Measurements from ENCODE around the gene CYBRD1.
"Not testable (repeated sequence)": the region's sequence is repeated elsewhere in the genome, so short reads cannot be mapped to it uniquely, and the experiment has no call there.

The CYBRD1 gene

GRCh38 chr2:171522052-171522787 is at the start of gene CYBRD1:
Gene CYBRD1, plus strand, starts transcription at chr2:171522474. Its CDS starts 72 bp downstream, at chr2:171522546.
- DNase-seq (ENCODE audit: low read depth, low spot score): no peak
- H3K27ac ChIP-seq: peak within 1 kb of the TSS; percentile 15

- DNase-seq (ENCODE audit: low read depth, low spot score): no peak
- H3K27ac ChIP-seq: no peak overlapping the region
These were observed 46.3 kb upstream of the CYBRD1 start for GRCh38 chr2:171475979-171476378.

GRCh38 chr2:171478345-171478744 is 43.9 kb upstream of the CYBRD1 start:
- no peak overlapping the region for H3K27ac ChIP-seq
- no peak for DNase-seq (ENCODE audit: low read depth, low spot score)

- no peak for DNase-seq (ENCODE audit: low read depth, low spot score)
- no peak overlapping the region for H3K27ac ChIP-seq
These were observed 43.0 kb upstream of the CYBRD1 start for GRCh38 chr2:171479154-171479814.

GRCh38 chr2:171480908-171481307 is 41.4 kb upstream of the CYBRD1 start:
- no peak for DNase-seq (ENCODE audit: low read depth, low spot score)
- H3K27ac ChIP-seq: no peak overlapping the region

GRCh38 chr2:171482308-171482707 is 40.0 kb upstream of the CYBRD1 start:
- H3K27ac ChIP-seq: no peak overlapping the region
- no peak for DNase-seq (ENCODE audit: low read depth, low spot score)

- H3K27ac ChIP-seq: no peak overlapping the region
- no peak for DNase-seq (ENCODE audit: low read depth, low spot score)
These were observed 39.4 kb upstream of the CYBRD1 start for GRCh38 chr2:171482877-171483276.

- H3K27ac ChIP-seq: no peak overlapping the region
- no peak for DNase-seq (ENCODE audit: low read depth, low spot score)
These were observed 38.5 kb upstream of the CYBRD1 start for GRCh38 chr2:171483793-171484192.

GRCh38 chr2:171485116-171485515 is 37.2 kb upstream of the CYBRD1 start:
- no peak for DNase-seq (ENCODE audit: low read depth, low spot score)
- no peak overlapping the region for H3K27ac ChIP-seq

GRCh38 chr2:171487201-171487600 is 35.1 kb upstream of the CYBRD1 start:
- no peak overlapping the region for H3K27ac ChIP-seq
- DNase-seq (ENCODE audit: low read depth, low spot score): no peak

GRCh38 chr2:171487803-171488259 is 34.4 kb upstream of the CYBRD1 start:
- no peak overlapping the region for H3K27ac ChIP-seq
- DNase-seq (ENCODE audit: low read depth, low spot score): no peak

- no peak overlapping the region for H3K27ac ChIP-seq
- DNase-seq (ENCODE audit: low read depth, low spot score): no peak
These were observed 31.7 kb upstream of the CYBRD1 start for GRCh38 chr2:171490577-171490976.

- no peak overlapping the region for H3K27ac ChIP-seq
- no peak for DNase-seq (ENCODE audit: low read depth, low spot score)
These were observed 31.0 kb upstream of the CYBRD1 start for GRCh38 chr2:171491292-171491691.

GRCh38 chr2:171492664-171493063 is 29.6 kb upstream of the CYBRD1 start:
- no peak overlapping the region for H3K27ac ChIP-seq
- no peak for DNase-seq (ENCODE audit: low read depth, low spot score)

- H3K27ac ChIP-seq; DNase-seq (ENCODE audit: low read depth, low spot score): not testable (repeated sequence)
These were observed 24.6 kb upstream of the CYBRD1 start for GRCh38 chr2:171497664-171498063.

GRCh38 chr2:171505374-171505773 is 16.9 kb upstream of the CYBRD1 start:
- DNase-seq (ENCODE audit: low read depth, low spot score): no peak
- no peak overlapping the region for H3K27ac ChIP-seq

- H3K27ac ChIP-seq: no peak overlapping the region
- DNase-seq (ENCODE audit: low read depth, low spot score): no peak
These were observed 12.1 kb upstream of the CYBRD1 start for GRCh38 chr2:171509945-171510731.

- DNase-seq (ENCODE audit: low read depth, low spot score): no peak
These were observed 10.3 kb upstream of the CYBRD1 start for GRCh38 chr2:171512014-171512413.

GRCh38 chr2:171512683-171513195 is 9.5 kb upstream of the CYBRD1 start:
- no peak overlapping the region for H3K27ac ChIP-seq
- DNase-seq (ENCODE audit: low read depth, low spot score): no peak

More at GRCh38 chr2:171512014-171512413, 10.3 kb upstream of the CYBRD1 start:
- no peak overlapping the region for H3K27ac ChIP-seq

GRCh38 chr2:171513719-171514160 is 8.5 kb upstream of the CYBRD1 start:
- H3K27ac ChIP-seq: no peak overlapping the region
- DNase-seq (ENCODE audit: low read depth, low spot score): no peak

All from epithelial cell of prostate (primary cell).